Nasal cavity respiratory epithelium epithelial cell of viscerocranial mucosa (primary cell): Measurements from ENCODE around the gene FASLG. TPM values are rescaled to one million over a fixed set of nuclear protein-coding genes. Genes with fewer than 3 reads are reported as not detected.

Source experiments
- total RNA-seq: library from RNA; depleted of rRNA; stranded (reverse); fragments of >200 nt; gene quantifications from 2 replicates; pipeline ENCODE4 v1.2.3, GENCODE V29; 2014

Gene FASLG
- total RNA-seq, result not detected in 2 replicates

DNA sequence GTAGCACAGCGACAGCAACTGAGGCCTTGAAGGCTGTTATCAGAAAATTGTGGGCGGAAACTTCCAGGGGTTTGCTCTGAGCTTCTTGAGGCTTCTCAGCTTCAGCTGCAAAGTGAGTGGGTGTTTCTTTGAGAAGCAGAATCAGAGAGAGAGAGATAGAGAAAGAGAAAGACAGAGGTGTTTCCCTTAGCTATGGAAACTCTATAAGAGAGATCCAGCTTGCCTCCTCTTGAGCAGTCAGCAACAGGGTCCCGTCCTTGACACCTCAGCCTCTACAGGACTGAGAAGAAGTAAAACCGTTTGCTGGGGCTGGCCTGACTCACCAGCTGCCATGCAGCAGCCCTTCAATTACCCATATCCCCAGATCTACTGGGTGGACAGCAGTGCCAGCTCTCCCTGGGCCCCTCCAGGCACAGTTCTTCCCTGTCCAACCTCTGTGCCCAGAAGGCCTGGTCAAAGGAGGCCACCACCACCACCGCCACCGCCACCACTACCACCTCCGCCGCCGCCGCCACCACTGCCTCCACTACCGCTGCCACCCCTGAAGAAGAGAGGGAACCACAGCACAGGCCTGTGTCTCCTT is at the start of gene FASLG:
TSS of gene FASLG (plus strand) at position 233 of the 583 bp plus-strand sequence. CDS start at position 332, 99 bp downstream.

Other genes with a start within 250 kb of the FASLG start
- not detected in 2 replicates for gene C1orf105, start 238.4 kb upstream of the FASLG start, total RNA-seq
- 13.7 and 14.6 TPM in 2 replicates for gene PIGC, start 215.0 kb upstream of the FASLG start, total RNA-seq
- 26.3 and 37.7 TPM in 2 replicates for gene SUCO, start 126.0 kb upstream of the FASLG start, total RNA-seq